A204.1 (cell line): Measurements from ENCODE around the gene UXT.
"Not testable (repeated sequence)": the region's sequence is repeated elsewhere in the genome, so short reads cannot be mapped to it uniquely, and the experiment has no call there.

Experiments
- FAIRE-seq: peaks from 2 replicates; lab custom pipeline; 2012; peaks lifted over from hg19 to GRCh38; lab: Jason Lieb, UNC

UXT gene

GRCh38 chrX:47614618-47615017 lies 44.4 kb downstream of the UXT start:
- FAIRE-seq: no peak

DNA sequence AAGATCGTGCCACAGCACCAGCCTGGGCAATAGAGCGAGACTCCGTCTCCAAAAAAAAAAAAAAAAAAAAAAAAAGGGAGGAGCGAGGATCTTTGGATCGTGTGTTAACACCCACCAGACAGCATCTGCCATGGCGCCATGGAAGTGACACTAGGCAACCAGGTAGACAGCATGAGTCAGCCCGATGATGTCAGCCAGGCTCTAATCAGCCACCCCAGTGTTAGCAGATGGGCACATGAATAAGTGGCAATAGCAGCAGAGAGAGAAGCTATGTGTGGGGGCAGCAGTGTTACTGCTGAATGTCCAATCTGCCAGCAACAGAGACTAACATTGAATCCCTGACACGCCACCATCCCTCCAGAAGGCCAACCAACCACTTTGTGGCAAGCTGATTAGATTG lies 45.9 kb downstream of the UXT start:
- FAIRE-seq: no peak

- no peak for FAIRE-seq
Measured at GRCh38 chrX:47612418-47612817, 46.6 kb downstream of the UXT start.

GRCh38 chrX:47611926-47612325 lies 47.1 kb downstream of the UXT start:
- no peak for FAIRE-seq

- no peak for FAIRE-seq
Measured at GRCh38 chrX:47611489-47611888, 47.5 kb downstream of the UXT start.

DNA sequence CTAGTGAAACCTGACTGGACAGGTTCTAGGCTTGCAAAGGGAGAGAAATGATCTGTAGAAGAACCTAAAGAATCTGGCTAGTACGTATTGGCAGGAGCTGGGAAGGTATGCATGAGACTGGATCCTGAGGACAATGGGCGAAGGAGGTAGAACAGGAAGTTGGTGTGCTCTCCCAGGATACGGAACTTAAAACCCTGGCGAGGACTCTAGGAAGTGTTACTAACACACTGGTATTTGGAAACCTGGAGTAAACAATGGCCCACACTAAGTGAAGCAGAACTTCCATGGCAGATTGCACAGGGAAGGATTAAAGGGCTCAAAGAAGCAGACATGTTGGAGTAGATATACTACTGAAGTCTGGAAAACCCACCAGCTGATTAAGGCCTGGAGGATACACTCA lies 48.5 kb downstream of the UXT start:
- FAIRE-seq: no peak

DNA sequence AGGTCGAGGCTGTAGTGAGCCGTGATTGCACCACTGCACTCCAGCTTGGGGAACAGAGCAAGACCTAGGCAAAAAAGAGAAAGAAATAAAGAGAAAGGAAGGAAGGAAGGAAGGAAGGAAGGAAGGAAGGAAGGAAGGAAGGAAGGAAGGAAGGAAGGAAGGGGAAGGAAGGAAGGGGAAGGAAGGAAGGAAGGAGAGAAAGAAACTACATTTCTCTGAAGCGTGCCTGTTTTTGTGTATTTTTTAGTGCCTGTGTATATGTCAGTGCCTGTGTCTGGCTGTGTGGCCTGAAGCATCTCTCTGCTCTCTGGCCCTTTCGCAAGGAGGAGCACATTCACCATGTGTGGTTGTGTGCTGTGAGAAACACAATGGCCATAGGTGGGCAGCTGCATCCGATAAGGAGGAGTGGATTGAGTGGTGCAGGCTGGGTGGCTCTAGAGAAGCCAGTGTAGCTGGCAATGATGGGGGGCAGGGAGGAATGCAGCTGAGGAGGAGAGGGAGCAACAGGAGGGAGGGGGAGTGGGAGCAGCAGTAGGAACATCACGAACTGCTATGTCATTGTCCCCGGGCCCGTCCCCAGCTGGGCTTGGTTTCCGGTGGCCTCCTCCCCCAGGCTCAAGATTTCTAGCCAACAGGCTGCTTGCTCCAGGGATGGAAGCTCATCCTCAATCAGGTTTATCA lies 50.7 kb downstream of the UXT start:
- FAIRE-seq: no peak

DNA sequence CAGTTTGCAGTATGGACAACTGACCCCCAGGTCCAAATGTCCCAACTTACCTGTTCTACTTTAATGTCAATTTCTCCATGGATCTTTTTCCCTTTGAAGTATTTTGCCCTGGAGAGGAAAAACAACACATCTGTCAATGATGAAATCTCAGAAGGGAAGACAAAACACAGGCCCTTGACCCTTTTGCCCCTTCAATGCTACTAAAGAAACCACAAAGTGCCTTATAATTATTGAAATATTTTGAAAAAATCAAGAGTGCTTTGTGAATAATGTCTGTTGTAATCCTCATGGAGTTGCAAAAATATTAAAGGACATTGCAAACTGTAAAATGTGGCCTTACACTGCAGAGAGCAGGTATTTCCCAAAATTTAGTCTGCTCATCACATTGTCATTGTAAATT lies 51.9 kb downstream of the UXT start:
- no peak for FAIRE-seq

- FAIRE-seq: no peak
Measured at GRCh38 chrX:47605024-47605423, 54.0 kb downstream of the UXT start.

GRCh38 chrX:47603125-47603524 lies 55.9 kb downstream of the UXT start:
- not testable (repeated sequence) for FAIRE-seq
